Neural crest cell (in vitro differentiated cells): ENCODE data around the gene CD63. TPM values are rescaled to one million over a fixed set of nuclear protein-coding genes. Genes with fewer than 3 reads are reported as not detected.

Source experiments
- DNase-seq: peaks from one replicate; pipeline ENCODE4 v3.0.0; 2021; ENCODE audit warnings: low read depth, mixed read lengths, low spot score
- H3K27ac Mint-ChIP-seq: one replicate; pipeline ENCODE4 v1.8.0; 2021; ENCODE audit warnings: mild to moderate bottlenecking, mixed read lengths; ENCODE audit not compliant: unreplicated experiment
- H3K27me3 Mint-ChIP-seq: 2 replicates; pipeline ENCODE4 v1.8.0; 2021; ENCODE audit warnings: low read depth, mild to moderate bottlenecking, mixed read lengths
- H3K36me3 Mint-ChIP-seq: 2 replicates; pipeline ENCODE4 v1.8.0; 2021; ENCODE audit warnings: low read depth, mild to moderate bottlenecking, mixed read lengths
- H3K4me1 Mint-ChIP-seq: 2 replicates; pipeline ENCODE4 v1.8.0; 2021; ENCODE audit warnings: mixed read lengths
- H3K4me3 Mint-ChIP-seq: one replicate; pipeline ENCODE4 v1.8.0; 2021; ENCODE audit warnings: mild to moderate bottlenecking, mixed read lengths
- H3K9me3 Mint-ChIP-seq: 2 replicates; pipeline ENCODE4 v1.8.0; 2021; ENCODE audit warnings: mixed read lengths
- CTCF ChIP-seq: fragments of 200-600 bp; sonication (generic); conservative IDR thresholded peaks from 2 replicates; pipeline ENCODE4 v1.5.0; 2021; ENCODE audit warnings: antibody characterized with exemption, mild to moderate bottlenecking
- total RNA-seq: library from RNA; stranded (reverse); gene quantifications from 2 replicates; pipeline ENCODE4 v1.2.1, GENCODE V29; 2021

The CD63 gene
- total RNA-seq, 1 donor from 2014 or later = 560 TPM

GRCh38 chr12:55692631-55693322 is 36.0 kb downstream of the CD63 start:
- no peaks in the 10 kb centered on the region for H3K4me1 Mint-ChIP-seq
- DNase-seq = no peak
- no peak for TF ChIP-seq CTCF
- no peak overlapping the region for H3K27ac Mint-ChIP-seq
- no peaks in the 10 kb centered on the region for H3K9me3 Mint-ChIP-seq
- peaks cover 3% of the 10 kb centered on the region for H3K36me3 Mint-ChIP-seq
- no peak overlapping the region for H3K4me3 Mint-ChIP-seq
- no peaks in the 10 kb centered on the region for H3K27me3 Mint-ChIP-seq

GRCh38 chr12:55688716-55689655 is 39.8 kb downstream of the CD63 start:
- Mint-ChIP-seq H3K4me3 (no peak overlapping the region), H3K9me3 (no peaks in the 10 kb centered on the region), H3K36me3 (peaks cover 8% of the 10 kb centered on the region), H3K27me3 (no peaks in the 10 kb centered on the region), H3K27ac (no peak overlapping the region), H3K4me1 (no peaks in the 10 kb centered on the region)
- no peak for DNase-seq
- no peak for TF ChIP-seq CTCF

GRCh38 chr12:55687746-55688145 is 41.1 kb downstream of the CD63 start:
- no peaks in the 10 kb centered on the region for H3K9me3 Mint-ChIP-seq
- peaks cover 8% of the 10 kb centered on the region for H3K36me3 Mint-ChIP-seq
- no peaks in the 10 kb centered on the region for H3K27me3 Mint-ChIP-seq
- no peak for DNase-seq
- no peak overlapping the region for H3K27ac Mint-ChIP-seq
- no peak for TF ChIP-seq CTCF
- no peak overlapping the region for H3K4me3 Mint-ChIP-seq
- H3K4me1 Mint-ChIP-seq = peaks cover 2% of the 10 kb centered on the region

GRCh38 chr12:55686366-55687010 is 42.3 kb downstream of the CD63 start:
- Mint-ChIP-seq H3K4me1 (peaks cover 10% of the 10 kb centered on the region), H3K4me3 (no peak overlapping the region), H3K36me3 (peaks cover 8% of the 10 kb centered on the region), H3K27ac (no peak overlapping the region), H3K27me3 (peaks cover 2% of the 10 kb centered on the region), H3K9me3 (no peaks in the 10 kb centered on the region)
- no peak for DNase-seq
- TF ChIP-seq CTCF = no peak

GRCh38 chr12:55685671-55686070 is 43.1 kb downstream of the CD63 start:
- TF ChIP-seq CTCF = no peak
- Mint-ChIP-seq H3K36me3 (peaks cover 4% of the 10 kb centered on the region), H3K27me3 (peaks cover 4% of the 10 kb centered on the region), H3K9me3 (no peaks in the 10 kb centered on the region), H3K27ac (no peak overlapping the region), H3K4me3 (no peak overlapping the region), H3K4me1 (peaks cover 17% of the 10 kb centered on the region)
- no peak for DNase-seq
